ENCODE results near the gene WNK2. TPM values are rescaled to one million over a fixed set of nuclear protein-coding genes. Genes with fewer than 3 reads are reported as not detected.

The WNK2 gene
- total RNA-seq, 1 donor from 2014 or later, result 9.7 TPM

DNA sequence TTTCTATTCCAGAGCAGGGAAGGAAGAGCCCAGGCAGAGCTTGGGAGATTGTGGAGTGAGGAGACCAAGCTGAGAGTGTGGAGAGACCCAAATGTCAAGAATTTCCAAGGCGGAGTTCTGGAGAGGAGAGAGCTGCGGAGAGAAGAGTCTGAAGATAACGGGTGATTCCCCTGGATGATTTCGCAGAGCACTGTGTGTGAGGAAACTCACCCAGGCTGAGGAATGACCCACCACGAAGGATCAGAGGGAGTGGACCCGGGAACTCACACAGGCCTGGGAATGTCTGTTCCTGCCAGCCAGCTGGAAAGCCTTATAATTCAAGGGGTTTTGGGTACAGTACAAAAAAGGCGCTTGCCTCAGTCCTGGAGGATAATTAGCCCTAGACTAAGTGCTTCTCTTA is 94.2 kb downstream of the WNK2 start:
- Histone ChIP-seq H3K36me3 (ENCODE audit: control insufficient read depth, insufficient read depth, low read length) (no peaks in the 10 kb centered on the region), H3K4me3 (ENCODE audit: low read depth, low read length) (no peak overlapping the region), H3K27me3 (ENCODE audit: control insufficient read depth, insufficient read depth, low read length) (no peaks in the 10 kb centered on the region)
- TF ChIP-seq, protein P1, sequence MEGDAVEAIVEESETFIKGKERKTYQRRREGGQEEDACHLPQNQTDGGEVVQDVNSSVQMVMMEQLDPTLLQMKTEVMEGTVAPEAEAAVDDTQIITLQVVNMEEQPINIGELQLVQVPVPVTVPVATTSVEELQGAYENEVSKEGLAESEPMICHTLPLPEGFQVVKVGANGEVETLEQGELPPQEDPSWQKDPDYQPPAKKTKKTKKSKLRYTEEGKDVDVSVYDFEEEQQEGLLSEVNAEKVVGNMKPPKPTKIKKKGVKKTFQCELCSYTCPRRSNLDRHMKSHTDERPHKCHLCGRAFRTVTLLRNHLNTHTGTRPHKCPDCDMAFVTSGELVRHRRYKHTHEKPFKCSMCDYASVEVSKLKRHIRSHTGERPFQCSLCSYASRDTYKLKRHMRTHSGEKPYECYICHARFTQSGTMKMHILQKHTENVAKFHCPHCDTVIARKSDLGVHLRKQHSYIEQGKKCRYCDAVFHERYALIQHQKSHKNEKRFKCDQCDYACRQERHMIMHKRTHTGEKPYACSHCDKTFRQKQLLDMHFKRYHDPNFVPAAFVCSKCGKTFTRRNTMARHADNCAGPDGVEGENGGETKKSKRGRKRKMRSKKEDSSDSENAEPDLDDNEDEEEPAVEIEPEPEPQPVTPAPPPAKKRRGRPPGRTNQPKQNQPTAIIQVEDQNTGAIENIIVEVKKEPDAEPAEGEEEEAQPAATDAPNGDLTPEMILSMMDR (IDR thresholded peaks at IDR 0.05; ENCODE audit: insufficient read depth, low read length, poor library complexity, severe bottlenecking), result no peak
- no peak for DNase-seq (ENCODE audit: low read depth)

DNA sequence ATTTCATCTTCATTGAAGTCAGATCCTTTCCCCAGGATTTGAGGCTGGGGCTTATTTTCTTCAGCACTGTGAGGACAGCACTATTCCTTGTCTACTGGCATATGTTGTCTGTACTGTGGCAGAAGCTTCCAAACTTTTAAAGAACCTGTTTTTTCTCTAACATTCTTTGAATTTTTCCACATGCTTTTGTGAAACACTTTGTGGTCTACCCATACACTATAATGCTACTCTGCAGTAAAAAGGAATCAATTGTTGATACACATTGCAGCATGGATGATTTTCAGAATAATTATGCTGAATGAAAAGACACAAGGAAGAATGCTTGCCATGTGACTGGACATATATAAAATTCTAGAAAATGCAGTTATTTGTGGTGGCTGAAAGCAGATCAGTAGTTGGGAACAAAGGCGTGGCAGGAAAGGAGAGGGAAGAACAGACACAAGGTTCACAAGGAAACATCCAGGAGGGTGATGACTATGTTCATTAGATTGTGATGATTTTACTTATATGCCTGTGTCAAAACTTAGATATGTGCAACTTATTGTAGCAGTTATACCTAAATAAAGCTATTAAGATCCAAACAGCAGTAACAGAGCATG is 96.8 kb downstream of the WNK2 start:
- no peak for DNase-seq (ENCODE audit: low read depth)
- no peaks in the 10 kb centered on the region for H3K27me3 ChIP-seq (ENCODE audit: control insufficient read depth, insufficient read depth, low read length)
- TF ChIP-seq, protein P1 (IDR thresholded peaks at IDR 0.05; ENCODE audit: insufficient read depth, low read length, poor library complexity, severe bottlenecking), result no peak
- no peaks in the 10 kb centered on the region for H3K36me3 ChIP-seq (ENCODE audit: control insufficient read depth, insufficient read depth, low read length)
- no peak overlapping the region for H3K4me3 ChIP-seq (ENCODE audit: low read depth, low read length)

DNA sequence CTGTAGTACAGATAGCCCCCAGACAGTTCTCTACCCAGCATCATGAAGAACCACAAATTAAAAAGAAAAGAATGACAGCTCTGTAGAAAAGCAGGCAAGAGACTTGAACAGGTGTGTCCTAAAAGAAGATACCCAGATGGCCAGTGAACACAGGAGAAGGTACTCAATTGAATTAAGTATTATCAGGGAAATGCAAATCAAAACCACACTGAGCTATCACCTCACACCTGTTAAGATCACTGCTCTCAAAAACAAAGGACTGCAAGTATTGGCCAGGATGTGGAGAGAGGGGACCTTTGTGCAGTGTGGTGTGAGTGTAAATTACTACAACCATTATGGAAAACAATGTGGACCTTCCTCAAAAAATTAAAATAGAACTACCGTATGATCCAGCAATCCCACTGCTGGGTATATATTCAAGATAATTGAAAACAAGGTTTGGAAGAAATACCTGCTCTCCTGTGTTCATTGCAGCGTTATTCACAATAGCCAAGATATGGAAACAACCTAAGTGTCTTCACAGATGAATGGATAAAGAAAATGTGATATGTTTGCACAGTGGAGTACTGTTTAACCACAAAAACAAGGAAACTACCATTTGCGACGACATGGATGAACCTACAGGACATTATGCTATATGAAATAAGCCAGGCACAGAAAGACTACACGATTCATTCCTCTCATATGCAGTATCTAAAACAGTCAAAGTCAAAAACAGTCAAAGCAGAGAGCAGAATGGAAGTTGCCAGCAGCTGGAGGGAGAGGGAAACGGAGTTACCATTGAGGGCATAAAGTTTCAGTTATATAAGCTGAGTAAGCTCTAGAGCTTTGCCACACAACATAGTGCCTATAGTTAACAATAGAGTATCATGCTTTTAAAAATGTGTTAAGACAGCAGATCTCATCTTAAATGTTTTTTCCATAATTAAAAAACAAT is 102.6 kb downstream of the WNK2 start:
- no peak for DNase-seq (ENCODE audit: low read depth)
- Histone ChIP-seq H3K36me3 (ENCODE audit: control insufficient read depth, insufficient read depth, low read length) (no peaks in the 10 kb centered on the region), H3K27me3 (ENCODE audit: control insufficient read depth, insufficient read depth, low read length) (no peaks in the 10 kb centered on the region), H3K4me3 (ENCODE audit: low read depth, low read length) (no peak overlapping the region)
- TF ChIP-seq, protein P1 (IDR thresholded peaks at IDR 0.05; ENCODE audit: insufficient read depth, low read length, poor library complexity, severe bottlenecking), result no peak

DNA sequence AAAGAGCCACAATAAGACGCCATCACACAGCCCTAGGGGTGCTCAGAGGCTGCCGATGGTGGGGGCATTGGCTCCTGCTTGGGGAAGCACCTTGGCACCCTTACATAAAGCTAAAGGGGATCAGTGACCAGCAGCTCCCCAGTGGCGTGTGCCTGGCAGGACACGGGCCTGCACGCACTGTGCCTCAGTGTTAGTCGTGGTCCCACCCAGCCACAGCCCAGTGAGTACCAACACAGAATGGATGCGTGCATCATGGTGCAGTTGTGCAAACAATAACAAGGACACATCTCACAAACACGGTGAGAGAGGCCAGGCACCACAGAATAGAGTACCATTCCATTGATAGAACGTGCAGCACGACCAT is 103.2 kb downstream of the WNK2 start:
- H3K27me3 ChIP-seq (ENCODE audit: control insufficient read depth, insufficient read depth, low read length), result no peaks in the 10 kb centered on the region
- H3K4me3 ChIP-seq (ENCODE audit: low read depth, low read length), result no peak overlapping the region
- no peak for DNase-seq (ENCODE audit: low read depth)
- TF ChIP-seq, protein P1 (IDR thresholded peaks at IDR 0.05; ENCODE audit: insufficient read depth, low read length, poor library complexity, severe bottlenecking), result no peak
- H3K36me3 ChIP-seq (ENCODE audit: control insufficient read depth, insufficient read depth, low read length), result no peaks in the 10 kb centered on the region

DNA sequence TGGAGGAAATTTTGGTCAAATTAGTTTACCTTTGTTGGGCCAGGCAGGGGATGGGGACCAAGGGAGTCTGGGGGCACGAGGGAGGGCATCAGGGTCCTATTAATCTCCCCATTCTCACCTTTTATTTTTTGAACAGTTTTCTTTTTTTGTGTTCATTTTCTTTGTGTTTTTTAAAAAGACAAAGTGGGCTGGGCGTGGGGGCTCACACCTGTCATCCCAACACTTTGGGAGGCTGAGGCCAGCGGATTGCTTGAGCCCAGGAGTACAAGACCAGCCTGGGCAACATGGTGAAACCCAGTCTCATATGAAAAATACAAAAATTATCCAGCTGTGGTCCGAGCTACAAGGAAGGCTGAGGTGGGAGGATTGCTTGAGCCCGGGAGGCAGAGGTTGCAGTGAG is 103.7 kb downstream of the WNK2 start:
- Histone ChIP-seq H3K27me3 (ENCODE audit: control insufficient read depth, insufficient read depth, low read length) (no peaks in the 10 kb centered on the region), H3K36me3 (ENCODE audit: control insufficient read depth, insufficient read depth, low read length) (no peaks in the 10 kb centered on the region), H3K4me3 (ENCODE audit: low read depth, low read length) (no peak overlapping the region)
- TF ChIP-seq, protein P1 (IDR thresholded peaks at IDR 0.05; ENCODE audit: insufficient read depth, low read length, poor library complexity, severe bottlenecking), result no peak
- DNase-seq (ENCODE audit: low read depth), result no peak
